Fibroblast of mammary gland (primary cell): Measurements from ENCODE around the gene ADCY2.

ENCODE experiments used
- DNase-seq: peaks from one replicate; pipeline ENCODE4 v3.0.0-alpha.2; 2010; ENCODE audit warnings: low read depth
- H3K4me3 ChIP-seq: 2 replicates; pipeline ENCODE4 v1.5.1; 2011; ENCODE audit warnings: low read depth, mild to moderate bottlenecking, low read length, moderate library complexity; ENCODE audit not compliant: control insufficient read depth
- CTCF ChIP-seq: conservative IDR thresholded peaks from 2 replicates; pipeline ENCODE4 v1.5.1; 2011; ENCODE audit warnings: low read depth, low read length, inconsistent platforms; ENCODE audit not compliant: control insufficient read depth, insufficient read depth

The ADCY2 gene

GRCh38 chr5:7828269-7828668 lies 432.3 kb downstream of the ADCY2 start:
- no peak for TF ChIP-seq CTCF
- no peak for DNase-seq
- no peak overlapping the region for H3K4me3 ChIP-seq

- no peak for DNase-seq
- no peak for TF ChIP-seq CTCF
- H3K4me3 ChIP-seq: no peak overlapping the region
Measured at GRCh38 chr5:7834982-7835381, 439.0 kb downstream of the ADCY2 start.

GRCh38 chr5:7837403-7837802 lies 441.5 kb downstream of the ADCY2 start:
- H3K4me3 ChIP-seq: no peak overlapping the region
- DNase-seq: no peak
- TF ChIP-seq CTCF: no peak

GRCh38 chr5:7842531-7842930 lies 446.6 kb downstream of the ADCY2 start:
- no peak overlapping the region for H3K4me3 ChIP-seq
- no peak for TF ChIP-seq CTCF
- no peak for DNase-seq

GRCh38 chr5:7844901-7845300 lies 449.0 kb downstream of the ADCY2 start:
- TF ChIP-seq CTCF: no peak
- no peak overlapping the region for H3K4me3 ChIP-seq
- no peak for DNase-seq

GRCh38 chr5:7845557-7845956 lies 449.6 kb downstream of the ADCY2 start:
- TF ChIP-seq CTCF: no peak
- H3K4me3 ChIP-seq: no peak overlapping the region
- no peak for DNase-seq

GRCh38 chr5:7846327-7846726 lies 450.4 kb downstream of the ADCY2 start:
- TF ChIP-seq CTCF: no peak
- H3K4me3 ChIP-seq: no peak overlapping the region
- no peak for DNase-seq
